H1 (cell line): ENCODE results near the gene GPR25.

Experiments used
- CBX5 ChIP-seq: fragments of 300-800, 300-1000 bp; sonication (generic); IDR thresholded peaks from 2 replicates; pipeline ENCODE4 v1.7.1; 2016; ENCODE audit warnings: antibody characterized with exemption, low read length, low read depth
- CTCF ChIP-seq, 3 experiments: IDR thresholded peaks; 1 replicate in 2 of 3; 2 replicates in 1 of 3; pipeline versions ENCODE4 v1.5.1 to v1.6.1; 2011; ENCODE audit warnings: low read length in 3 of 3, mild to moderate bottlenecking in 3 of 3, inconsistent platforms in 2 of 3, low read depth in 1 of 3, moderate library complexity in 1 of 3; ENCODE audit not compliant: insufficient read depth in 1 of 3; ENCODE audit errors: control extremely low read depth in 1 of 3
- EP300 ChIP-seq, 2 experiments: IDR thresholded peaks; 1 replicate in 1 of 2; 2 replicates in 1 of 2; pipeline ENCODE4 v1.6.1; 2011 to 2012; ENCODE audit warnings: low read depth in 2 of 2, low read length in 2 of 2, mild to moderate bottlenecking in 2 of 2, borderline replicate concordance in 1 of 2, inconsistent platforms in 1 of 2, moderate library complexity in 1 of 2
- HDAC2 ChIP-seq, 2 experiments: fragments of 300-600 bp in 1 of 2; sonication (generic) in 1 of 2; IDR thresholded peaks; 2 replicates each; pipeline ENCODE4 v1.6.1; 2011 to 2012; ENCODE audit warnings: low read depth in 2 of 2, low read length in 2 of 2, mild to moderate bottlenecking in 2 of 2, moderate library complexity in 2 of 2, borderline replicate concordance in 1 of 2, inconsistent platforms in 1 of 2
- JUN ChIP-seq: IDR thresholded peaks from 2 replicates; pipeline ENCODE4 v1.6.1; 2011; ENCODE audit warnings: low read depth, mild to moderate bottlenecking, improper control_type of control experiment, low read length
- JUND ChIP-seq: IDR thresholded peaks from 2 replicates; pipeline ENCODE4 v1.6.1; 2011; ENCODE audit warnings: mild to moderate bottlenecking, improper control_type of control experiment, low read length
- PHF8 ChIP-seq: fragments of 200-600 bp; sonication (generic); conservative IDR thresholded peaks from 2 replicates; pipeline ENCODE4 v1.7.1; 2012; ENCODE audit warnings: low read depth, mild to moderate bottlenecking, inconsistent platforms, low read length, moderate library complexity
- POLR2A ChIP-seq, 2 experiments: IDR thresholded peaks; 1 replicate in 1 of 2; 2 replicates in 1 of 2; pipeline ENCODE4 v1.6.1; 2011; ENCODE audit warnings: low read depth in 2 of 2, low read length in 2 of 2, mild to moderate bottlenecking in 2 of 2; ENCODE audit errors: control extremely low read depth in 1 of 2
- POLR2AphosphoS5 ChIP-seq: IDR thresholded peaks from 2 replicates; pipeline ENCODE4 v1.6.1; 2011; ENCODE audit warnings: low read depth, low read length
- RNF2 ChIP-seq: fragments of 200-900, 300-1000 bp; sonication (generic); IDR thresholded peaks from 2 replicates; pipeline ENCODE4 v1.7.1; 2016; ENCODE audit warnings: borderline replicate concordance, low read depth, mild to moderate bottlenecking, antibody characterized with exemption, low read length; ENCODE audit not compliant: poor library complexity, severe bottlenecking; ENCODE audit errors: missing control alignments
- SAP30 ChIP-seq: fragments of 300-600 bp; sonication (generic); IDR thresholded peaks from 2 replicates; pipeline ENCODE4 v1.7.1; 2012; ENCODE audit warnings: low read length, moderate library complexity, mild to moderate bottlenecking, inconsistent platforms; ENCODE audit not compliant: insufficient read depth, insufficient replicate concordance
- SP1 ChIP-seq: IDR thresholded peaks from 2 replicates; pipeline ENCODE4 v1.6.1; 2011; ENCODE audit warnings: low read depth, low read length
- YY1 ChIP-seq: IDR thresholded peaks from 2 replicates; pipeline ENCODE4 v1.6.1; 2011; ENCODE audit warnings: low read depth, mild to moderate bottlenecking, low read length
- ZNF274 ChIP-seq: IDR thresholded peaks from 2 replicates; pipeline ENCODE4 v1.7.0; 2012; ENCODE audit warnings: low read length, borderline replicate concordance; ENCODE audit errors: extremely low read depth

DNA sequence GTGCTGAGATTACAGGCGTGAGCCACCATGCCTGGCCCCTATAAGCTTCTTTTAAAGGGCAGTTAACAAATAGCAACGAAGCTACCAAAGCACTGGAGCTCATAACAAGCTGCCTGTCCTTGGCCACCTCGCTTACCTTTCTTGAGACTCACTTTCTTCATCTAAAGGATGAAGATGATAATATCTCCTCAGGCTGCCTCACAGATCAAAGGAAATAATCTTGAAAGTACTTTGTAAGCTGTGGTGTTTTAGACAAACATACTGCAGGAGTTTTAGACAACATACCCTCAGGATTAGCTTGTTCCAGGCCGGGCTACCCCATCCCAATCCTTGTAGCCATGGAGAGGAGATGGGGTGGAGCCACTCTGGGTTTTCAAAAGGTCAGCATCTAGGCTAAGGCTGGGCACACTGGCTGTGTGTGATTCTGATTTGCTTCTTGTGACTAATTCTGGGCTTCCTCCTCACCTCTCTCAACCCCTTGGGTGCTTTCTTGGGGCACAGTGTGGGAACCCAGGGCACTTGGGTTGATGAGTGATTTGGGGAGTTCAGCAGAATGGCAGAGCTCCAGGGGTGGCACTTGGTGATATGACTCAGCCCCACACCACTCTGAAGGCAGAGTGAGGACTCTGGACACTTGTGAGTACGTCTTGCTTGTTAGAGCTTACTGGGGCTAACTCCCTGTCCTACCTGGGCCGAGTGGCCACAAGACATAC is 5.2 kb downstream of the GPR25 start:
- TF ChIP-seq CTCF (IDR thresholded peaks at IDR 0.05; ENCODE audit: control extremely low read depth in 1 of 3, insufficient read depth in 1 of 3, low read depth in 1 of 3, low read length in 3 of 3), result no peak
- no peak for TF ChIP-seq SP1
- no peak for TF ChIP-seq YY1
- TF ChIP-seq POLR2AphosphoS5, result no peak
- TF ChIP-seq JUND, result no peak
- TF ChIP-seq ZNF274, result no peak
- no peak for TF ChIP-seq POLR2A (IDR thresholded peaks at IDR 0.05; ENCODE audit: control extremely low read depth in 1 of 2, low read depth in 2 of 2, low read length in 2 of 2)
- TF ChIP-seq EP300 (IDR thresholded peaks at IDR 0.05; ENCODE audit: borderline replicate concordance in 1 of 2, low read depth in 2 of 2, low read length in 2 of 2), result no peak
- no peak for TF ChIP-seq SAP30
- TF ChIP-seq CBX5, result no peak
- no peak for TF ChIP-seq HDAC2 (IDR thresholded peaks at IDR 0.05; ENCODE audit: borderline replicate concordance in 1 of 2, low read depth in 2 of 2, low read length in 2 of 2)
- no peak for TF ChIP-seq RNF2
- TF ChIP-seq PHF8, result no peak
- TF ChIP-seq JUN, result no peak
